ENCODE results near the gene SPACA1. TPM values are rescaled to one million over a fixed set of nuclear protein-coding genes. Genes with fewer than 3 reads are reported as not detected.

The SPACA1 gene
- total and polyA plus RNA-seq, 2 of the 4 experiments (the other 2 are of a cell fraction), result not detected

DNA sequence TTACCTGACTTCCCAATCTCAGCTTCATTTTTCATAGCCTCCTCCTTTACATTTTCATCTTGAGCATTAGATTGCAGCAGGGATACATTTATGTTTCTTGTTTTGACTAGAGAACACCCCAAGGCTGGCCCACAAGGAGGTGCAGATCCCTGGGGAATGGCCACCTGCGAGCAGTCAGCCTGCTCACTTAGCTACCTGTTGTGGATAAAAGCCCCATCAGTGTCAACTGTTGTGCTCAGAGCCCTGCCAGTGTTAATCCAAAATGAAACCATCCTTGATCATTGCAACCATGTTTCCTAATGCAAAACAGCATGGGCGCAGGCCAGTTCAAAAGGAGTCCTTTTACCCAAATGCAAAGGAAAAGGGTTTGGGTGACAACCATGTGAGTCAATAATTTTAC is 67.7 kb downstream of the SPACA1 start:
- H3K4me3 ChIP-seq (ENCODE audit: insufficient read depth, low read depth, low read length), result no peak overlapping the region
- no peak overlapping the region for H4K91ac ChIP-seq (ENCODE audit: insufficient read depth, low read depth, low read length)
- H2BK120ac ChIP-seq (ENCODE audit: low read depth, low read length), result no peak overlapping the region
- 13% methylated on average over 1 of the region's 2 CpGs; no CpG with 5 or more reads in 1 of the 2 experiments for WGBS, 2 experiments (ENCODE audit: extremely low coverage in 2 of 2, insufficient read length in 1 of 2)
- CTCF ChIA-PET, result no interaction called here
- H3K56ac ChIP-seq (ENCODE audit: extremely low read depth, insufficient read depth, low read length), result no peak overlapping the region
- no peak overlapping the region for H2AK9ac ChIP-seq (replicated peaks; ENCODE audit: low read depth, low read length, poor library complexity)
- H3K9ac ChIP-seq (ENCODE audit: low read depth, low read length), result no peak overlapping the region
- no peaks in the 10 kb centered on the region for H3K27me3 ChIP-seq (ENCODE audit: control insufficient read depth, insufficient read depth, low read length)
- intact Hi-C loops (cut with micrococcal nuclease), result no loop called here
- H4K8ac ChIP-seq (ENCODE audit: low read depth in 2 of 2, low read length in 2 of 2), result no peak overlapping the region
- H3K14ac ChIP-seq (replicated peaks; ENCODE audit: low read depth, low read length), result no peak overlapping the region
- no peaks in the 10 kb centered on the region for H3K9me3 ChIP-seq (ENCODE audit: control insufficient read depth, insufficient read depth, low read length)
- POLR2A ChIA-PET (ENCODE audit: unreplicated experiment), result no interaction called here
- no peak overlapping the region for H3K18ac ChIP-seq (ENCODE audit: low read depth, low read length)
- H3K23ac ChIP-seq (ENCODE audit: low read depth, low read length), result no peak overlapping the region
- H2AFZ ChIP-seq (replicated peaks; ENCODE audit: low read length, poor library complexity), result no peak overlapping the region
- H2AK5ac ChIP-seq (ENCODE audit: low read depth, low read length), result no peak overlapping the region
- H3K27ac ChIP-seq (ENCODE audit: insufficient read depth, low read length), result no peak overlapping the region
- no peaks in the 10 kb centered on the region for H3K4me1 ChIP-seq (ENCODE audit: control insufficient read depth, insufficient read depth, low read length)
- DNase-seq (no peak), ATAC-seq (ENCODE audit: low read depth) (no peak)
- no peak overlapping the region for H2BK5ac ChIP-seq (ENCODE audit: low read depth, low read length, poor library complexity, severe bottlenecking)
- no peak overlapping the region for H3K4me2 ChIP-seq (ENCODE audit: low read depth, low read length)
- H3K79me1 ChIP-seq (ENCODE audit: low read depth in 1 of 2, low read length in 2 of 2), result no peaks in the 10 kb centered on the region
- dilution Hi-C loops (cut with HindIII; ENCODE audit: low sequenced_read_pairs, unreplicated experiment), result no loop called here
- no peak overlapping the region for H3K4ac ChIP-seq (ENCODE audit: low read depth, low read length)
- H4K20me1 ChIP-seq (ENCODE audit: insufficient read depth, low read length), result no peaks in the 10 kb centered on the region
- TF ChIP-seq CEBPB (IDR thresholded peaks at IDR 0.05; ENCODE audit: low read depth, low read length), result no peak
- TF ChIP-seq FOS (IDR thresholded peaks at IDR 0.05; ENCODE audit: low read depth, low read length), result no peak
- TF ChIP-seq CHD1 (IDR thresholded peaks at IDR 0.05; ENCODE audit: low read depth, low read length), result no peak
- no peak for TF ChIP-seq RFX5 (IDR thresholded peaks at IDR 0.05; ENCODE audit: low read depth, low read length)
- TF ChIP-seq RAD21 (IDR thresholded peaks at IDR 0.05; ENCODE audit: low read length), result no peak
- no peak for TF ChIP-seq MAZ (IDR thresholded peaks at IDR 0.05; ENCODE audit: borderline replicate concordance, low read depth, low read length)
- TF ChIP-seq, protein P1, sequence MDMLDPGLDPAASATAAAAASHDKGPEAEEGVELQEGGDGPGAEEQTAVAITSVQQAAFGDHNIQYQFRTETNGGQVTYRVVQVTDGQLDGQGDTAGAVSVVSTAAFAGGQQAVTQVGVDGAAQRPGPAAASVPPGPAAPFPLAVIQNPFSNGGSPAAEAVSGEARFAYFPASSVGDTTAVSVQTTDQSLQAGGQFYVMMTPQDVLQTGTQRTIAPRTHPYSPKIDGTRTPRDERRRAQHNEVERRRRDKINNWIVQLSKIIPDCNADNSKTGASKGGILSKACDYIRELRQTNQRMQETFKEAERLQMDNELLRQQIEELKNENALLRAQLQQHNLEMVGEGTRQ (IDR thresholded peaks at IDR 0.05; ENCODE audit: low read depth, low read length), result no peak
- TF ChIP-seq, protein P2, sequence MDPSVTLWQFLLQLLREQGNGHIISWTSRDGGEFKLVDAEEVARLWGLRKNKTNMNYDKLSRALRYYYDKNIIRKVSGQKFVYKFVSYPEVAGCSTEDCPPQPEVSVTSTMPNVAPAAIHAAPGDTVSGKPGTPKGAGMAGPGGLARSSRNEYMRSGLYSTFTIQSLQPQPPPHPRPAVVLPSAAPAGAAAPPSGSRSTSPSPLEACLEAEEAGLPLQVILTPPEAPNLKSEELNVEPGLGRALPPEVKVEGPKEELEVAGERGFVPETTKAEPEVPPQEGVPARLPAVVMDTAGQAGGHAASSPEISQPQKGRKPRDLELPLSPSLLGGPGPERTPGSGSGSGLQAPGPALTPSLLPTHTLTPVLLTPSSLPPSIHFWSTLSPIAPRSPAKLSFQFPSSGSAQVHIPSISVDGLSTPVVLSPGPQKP (IDR thresholded peaks at IDR 0.05; ENCODE audit: borderline replicate concordance, low read depth, low read length), result no peak
- TF ChIP-seq POLR2A (IDR thresholded peaks at IDR 0.05; ENCODE audit: low read depth, low read length), result no peak
- no peak for TF ChIP-seq RCOR1 (IDR thresholded peaks at IDR 0.05; ENCODE audit: insufficient replicate concordance, low read length)
- TF ChIP-seq SMC3 (IDR thresholded peaks at IDR 0.05; ENCODE audit: low read depth, low read length), result no peak
- TF ChIP-seq BHLHE40 (IDR thresholded peaks at IDR 0.05; ENCODE audit: low read depth, low read length), result no peak
- TF ChIP-seq MXI1 (IDR thresholded peaks at IDR 0.05; ENCODE audit: borderline replicate concordance, low read depth, low read length), result no peak
- H2BK15ac ChIP-seq (ENCODE audit: low read depth, low read length), result no peak overlapping the region
- no peak overlapping the region for H4K5ac ChIP-seq (ENCODE audit: low read depth, low read length)
- H3K36me3 ChIP-seq (ENCODE audit: control insufficient read depth, insufficient read depth, low read length), result no peaks in the 10 kb centered on the region
- no peak overlapping the region for H2BK20ac ChIP-seq (ENCODE audit: low read depth, low read length)
- in situ Hi-C loops (cut with MboI; ENCODE audit: low sequenced_read_pairs), result no loop called here
- H3K9me1 ChIP-seq (ENCODE audit: insufficient read depth, low read length), result no peaks in the 10 kb centered on the region
- no TSS peak for BruUV-seq (replicated peaks)
